NK-92 (cell line): ENCODE data around the gene GAA.

Experiments used
- DNase-seq: peaks from one replicate; lab custom pipeline; 2025; ENCODE audit not compliant: unreplicated experiment; lab: John Stamatoyannopoulos, UW

The GAA gene

DNA sequence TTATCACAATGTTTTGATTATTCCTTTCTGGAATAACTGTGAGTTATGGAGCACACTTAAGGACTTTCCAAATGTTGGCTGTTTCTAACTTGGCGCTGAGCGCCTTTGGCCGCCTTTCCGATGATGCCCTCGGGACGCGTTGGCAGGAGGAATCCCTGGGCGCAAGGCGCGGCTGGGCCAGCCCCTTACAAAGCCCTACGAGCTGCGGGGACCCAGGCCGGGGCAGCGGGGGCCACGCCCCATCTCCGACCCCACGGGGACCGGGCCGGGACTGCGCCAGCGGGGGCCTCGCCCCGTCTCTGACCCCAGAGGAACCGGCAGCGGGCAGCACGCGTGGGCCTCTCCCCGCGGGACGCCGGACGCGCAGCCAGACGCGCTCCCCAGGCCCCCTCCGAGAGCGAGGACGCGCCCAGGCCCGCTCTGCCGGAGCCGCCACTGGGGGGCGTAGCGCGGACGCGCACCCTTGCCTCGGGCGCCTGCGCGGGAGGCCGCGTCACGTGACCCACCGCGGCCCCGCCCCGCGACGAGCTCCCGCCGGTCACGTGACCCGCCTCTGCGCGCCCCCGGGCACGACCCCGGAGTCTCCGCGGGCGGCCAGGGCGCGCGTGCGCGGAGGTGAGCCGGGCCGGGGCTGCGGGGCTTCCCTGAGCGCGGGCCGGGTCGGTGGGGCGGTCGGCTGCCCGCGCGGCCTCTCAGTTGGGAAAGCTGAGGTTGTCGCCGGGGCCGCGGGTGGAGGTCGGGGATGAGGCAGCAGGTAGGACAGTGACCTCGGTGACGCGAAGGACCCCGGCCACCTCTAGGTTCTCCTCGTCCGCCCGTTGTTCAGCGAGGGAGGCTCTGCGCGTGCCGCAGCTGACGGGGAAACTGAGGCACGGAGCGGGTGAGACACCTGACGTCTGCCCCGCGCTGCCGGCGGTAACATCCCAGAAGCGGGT is at the start of gene GAA:
TSS of gene GAA (plus strand) at position 571 of the 935 bp plus-strand sequence. CDS start 3,006 bp downstream, outside the sequence.
- peak; percentile 53 for DNase-seq

DNA sequence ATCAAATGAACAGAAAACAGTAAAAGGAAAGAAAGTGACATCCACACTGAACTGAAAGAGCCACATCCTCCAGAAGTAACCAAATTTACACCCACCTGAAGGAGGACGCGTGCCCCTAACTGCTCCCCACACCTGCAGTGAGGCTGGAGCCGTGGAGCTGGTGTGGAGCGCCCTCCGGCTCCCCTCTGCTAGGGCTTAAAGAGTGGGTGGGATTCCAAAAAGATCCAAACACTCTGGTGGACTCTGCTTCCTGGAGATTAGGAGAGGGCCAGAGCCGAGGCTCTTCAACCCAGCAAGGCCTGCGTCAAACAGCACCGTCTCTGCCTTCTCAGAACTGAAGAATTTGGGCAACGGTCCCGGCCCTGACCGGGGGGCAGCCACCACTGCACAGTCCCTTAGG is 49.7 kb upstream of the GAA start:
- no peak for DNase-seq

DNA sequence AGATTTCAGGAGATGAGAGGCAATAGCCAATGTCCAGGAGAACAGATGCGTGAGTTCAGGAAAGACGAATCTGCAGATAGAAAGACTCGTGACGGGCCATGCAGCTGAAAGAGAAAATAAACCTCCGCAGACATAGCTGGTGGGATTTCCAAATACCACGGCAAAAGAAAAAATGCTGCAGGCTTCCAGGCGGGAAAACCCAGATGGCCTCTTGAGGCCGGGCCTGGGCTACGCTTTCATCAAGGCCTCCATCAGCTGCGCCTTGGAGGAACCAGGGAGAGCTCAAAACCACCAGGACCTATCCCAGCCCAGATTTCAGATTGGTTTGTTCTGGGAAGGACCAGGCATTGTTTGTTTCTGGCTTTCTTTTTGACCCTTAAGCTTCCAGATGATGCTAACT is 48.3 kb upstream of the GAA start:
- no peak for DNase-seq

DNA sequence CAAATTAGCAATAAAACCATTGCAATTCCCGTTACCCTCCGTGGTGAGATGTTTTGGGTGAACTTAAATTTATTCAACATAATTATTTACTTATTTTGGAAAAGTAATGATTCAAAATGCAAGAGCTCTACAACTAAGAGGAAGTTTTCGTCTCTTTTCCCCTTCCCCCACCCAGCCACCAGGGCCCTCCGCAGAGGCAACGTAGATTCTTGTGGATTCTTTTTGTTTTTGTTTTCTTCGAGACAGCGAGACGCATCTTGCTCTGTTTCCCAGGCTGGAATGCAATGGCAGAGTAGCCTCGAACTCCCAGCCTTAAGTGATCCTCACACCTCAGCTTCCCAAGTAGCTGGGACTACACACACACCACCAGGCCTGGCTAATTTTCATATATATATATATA is 45.8 kb upstream of the GAA start:
- DNase-seq, result no peak

DNA sequence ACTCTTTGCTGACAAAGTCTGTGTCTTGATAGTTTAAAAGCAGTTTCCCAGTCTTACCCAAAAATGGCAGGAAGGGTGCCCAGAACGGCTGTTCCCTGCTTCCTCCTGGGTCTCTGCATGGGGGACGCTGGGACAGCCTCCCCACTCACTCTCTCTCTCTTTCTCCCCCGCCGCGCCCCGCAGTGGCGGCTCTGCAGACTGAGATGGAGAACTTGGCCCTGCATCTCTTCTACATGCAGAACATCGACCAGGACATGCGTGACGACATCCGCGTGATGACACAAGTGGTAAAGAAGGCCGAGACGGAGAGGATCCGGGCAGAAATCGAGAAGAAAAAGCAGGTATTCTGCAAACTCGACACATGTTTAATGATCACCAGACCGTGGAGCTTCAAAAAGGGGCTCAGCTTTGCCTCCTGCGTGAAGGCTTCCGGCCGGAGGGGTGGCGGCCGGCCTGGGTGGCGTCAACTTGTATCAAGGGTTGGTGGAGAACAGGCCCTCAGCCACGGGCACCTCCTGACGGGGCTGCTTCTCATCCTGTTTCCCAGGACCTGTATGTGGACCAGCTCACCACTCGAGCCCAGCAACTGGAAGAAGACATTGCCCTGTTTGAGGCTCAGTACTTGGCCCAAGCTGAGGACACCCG is 42.9 kb upstream of the GAA start:
- no peak for DNase-seq

DNA sequence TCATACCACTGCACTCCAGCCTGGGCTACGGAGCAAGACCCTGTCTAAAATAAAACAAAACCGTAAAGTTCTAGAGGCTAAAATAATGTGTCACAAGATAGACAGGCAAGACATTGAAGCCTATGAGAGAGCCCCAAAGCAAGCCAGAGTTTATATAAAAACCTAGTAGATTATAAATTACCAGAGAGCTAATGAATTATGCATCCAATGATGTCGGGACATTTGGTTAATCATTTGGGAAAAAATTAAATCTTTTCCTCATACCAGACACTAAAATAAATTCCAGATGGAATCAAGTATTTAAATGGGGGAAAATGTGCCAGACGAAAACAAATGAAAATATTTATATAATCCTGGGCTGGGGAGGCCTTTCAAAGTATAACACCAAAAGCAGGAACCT is 40.7 kb upstream of the GAA start:
- no peak for DNase-seq

DNA sequence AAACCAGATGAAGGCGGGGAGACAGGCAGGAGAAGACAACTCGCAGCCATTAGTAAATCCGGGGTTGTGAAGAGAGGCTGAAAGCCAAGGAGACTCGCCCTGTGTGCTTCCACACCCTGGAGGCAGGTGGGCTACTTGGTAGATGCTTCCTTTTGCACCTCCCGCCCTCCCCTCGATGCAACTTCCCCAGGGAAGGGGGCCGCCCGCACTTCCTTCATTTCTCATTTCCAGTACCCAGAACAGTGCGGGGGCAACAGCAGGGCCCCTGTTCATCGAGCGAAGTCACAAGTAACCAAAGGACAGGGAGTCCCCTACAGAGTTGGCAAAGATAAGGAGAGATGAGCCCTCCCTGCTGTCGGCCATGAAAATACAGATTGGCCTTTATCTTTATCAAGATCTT is 40.0 kb upstream of the GAA start:
- DNase-seq, result no peak

DNA sequence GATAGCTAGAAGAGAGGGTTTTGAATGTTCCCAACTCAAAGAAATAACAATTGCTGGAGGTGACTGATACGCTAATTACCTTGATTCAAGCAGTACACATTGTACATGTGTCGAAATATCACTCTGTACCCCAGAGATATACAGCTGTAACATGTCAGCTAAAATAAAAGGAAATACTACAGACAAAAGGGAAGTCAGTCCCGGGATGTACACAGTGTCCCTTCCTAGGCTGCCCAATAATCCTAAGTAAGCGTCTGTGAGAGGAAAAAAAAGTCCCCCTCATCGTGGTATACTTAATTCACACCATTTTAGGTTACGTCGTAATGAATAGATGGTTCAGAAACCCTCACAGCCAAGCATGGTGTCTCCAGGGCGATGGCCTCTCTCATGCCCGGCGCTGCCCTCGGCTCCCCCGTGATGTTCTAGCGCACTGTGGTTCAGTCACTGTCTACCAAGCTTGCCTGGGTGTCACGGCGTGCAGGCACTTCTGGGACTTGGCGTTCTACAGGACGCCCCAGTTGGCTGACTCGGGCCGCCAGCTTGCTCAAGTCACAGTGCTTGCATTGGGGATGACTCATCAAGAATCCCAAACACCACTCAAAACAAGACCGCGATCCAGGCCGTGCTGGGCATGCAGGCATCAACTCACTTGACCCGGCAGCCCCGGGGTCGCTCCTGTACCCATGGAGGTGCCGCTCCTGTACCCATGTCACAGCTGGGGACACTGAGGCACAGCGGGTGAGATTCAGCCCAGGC is 37.4 kb upstream of the GAA start:
- no peak for DNase-seq

DNA sequence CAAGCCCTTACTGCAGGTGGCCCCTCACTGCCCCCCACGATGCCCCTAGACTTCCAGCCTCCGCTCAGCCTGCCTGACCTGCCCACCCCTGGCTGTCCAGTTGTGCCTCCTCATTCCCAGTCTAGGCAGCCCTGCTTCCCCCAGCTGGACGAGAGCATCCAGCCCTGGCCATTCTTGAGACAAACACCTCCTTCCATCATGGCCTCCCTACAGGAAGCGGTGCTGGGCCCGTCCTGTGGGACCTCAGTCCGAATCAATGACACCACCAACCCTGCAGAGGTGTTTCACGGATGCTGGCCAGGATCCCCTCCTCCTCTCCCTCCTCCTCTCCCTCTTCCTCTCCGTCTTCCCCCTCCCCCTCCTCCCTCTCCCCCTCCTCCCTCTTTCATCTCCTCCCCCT is 36.7 kb upstream of the GAA start:
- no peak for DNase-seq

DNA sequence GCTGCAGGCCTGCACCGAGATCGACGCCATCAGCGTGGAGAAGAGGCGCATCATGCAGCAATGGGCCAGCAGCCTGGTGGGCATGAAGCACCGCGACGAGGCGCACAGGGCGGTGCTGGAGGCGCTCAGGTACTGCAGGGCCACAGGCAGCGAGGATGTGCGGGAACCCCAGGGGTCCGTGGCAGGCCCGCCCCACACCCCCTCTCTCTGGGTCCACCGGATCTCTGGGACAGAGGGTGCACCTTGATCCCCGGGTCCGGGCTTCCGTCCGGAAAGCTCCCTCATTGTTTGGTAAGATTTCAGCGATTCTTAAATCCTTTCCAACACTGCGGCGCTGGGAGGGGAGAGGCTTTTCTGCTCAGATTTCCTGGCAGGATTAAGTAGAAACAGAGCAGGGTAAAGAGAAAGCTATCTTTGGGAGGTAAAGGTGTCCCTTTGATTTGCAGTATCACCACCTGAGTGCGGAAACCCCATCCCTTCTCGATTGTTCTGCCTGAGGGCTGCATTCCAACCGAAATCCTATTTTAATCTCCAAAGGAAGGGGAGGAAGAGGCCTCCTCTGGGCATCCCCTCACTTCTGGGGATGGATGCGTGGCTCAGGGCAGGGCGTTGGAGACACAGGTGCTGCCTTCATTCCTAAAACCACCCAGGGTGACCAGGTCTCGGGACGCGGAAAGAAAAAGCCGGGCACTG is 35.8 kb upstream of the GAA start:
- DNase-seq, result no peak

DNA sequence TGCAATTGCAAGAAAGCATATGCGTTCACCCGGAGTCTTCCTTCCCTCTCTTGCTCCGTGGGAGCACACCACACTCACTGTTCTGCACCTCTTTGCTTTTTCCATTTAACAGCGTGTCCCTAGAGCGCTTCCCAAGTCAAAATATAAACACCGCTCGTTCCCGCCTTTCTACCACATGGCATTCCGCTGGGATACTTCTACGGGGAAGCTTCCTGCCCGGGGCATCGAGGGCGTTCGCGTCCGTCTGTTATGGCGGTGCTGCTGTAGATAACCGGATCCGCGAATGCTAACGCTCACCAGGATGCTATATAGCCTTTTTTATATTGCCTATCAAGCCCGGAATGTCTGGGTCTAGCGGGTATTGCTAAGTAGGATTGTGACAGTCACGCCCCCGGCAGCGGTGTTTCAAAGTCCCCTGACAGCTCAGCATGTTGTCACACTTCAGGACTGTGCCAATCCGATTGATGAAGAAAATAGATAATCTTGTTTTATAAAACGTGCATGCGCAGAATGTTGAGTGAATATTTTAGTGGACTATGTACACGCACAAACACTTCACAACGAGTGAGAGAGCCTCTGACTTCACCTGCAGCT is 33.9 kb upstream of the GAA start:
- DNase-seq, result no peak

DNA sequence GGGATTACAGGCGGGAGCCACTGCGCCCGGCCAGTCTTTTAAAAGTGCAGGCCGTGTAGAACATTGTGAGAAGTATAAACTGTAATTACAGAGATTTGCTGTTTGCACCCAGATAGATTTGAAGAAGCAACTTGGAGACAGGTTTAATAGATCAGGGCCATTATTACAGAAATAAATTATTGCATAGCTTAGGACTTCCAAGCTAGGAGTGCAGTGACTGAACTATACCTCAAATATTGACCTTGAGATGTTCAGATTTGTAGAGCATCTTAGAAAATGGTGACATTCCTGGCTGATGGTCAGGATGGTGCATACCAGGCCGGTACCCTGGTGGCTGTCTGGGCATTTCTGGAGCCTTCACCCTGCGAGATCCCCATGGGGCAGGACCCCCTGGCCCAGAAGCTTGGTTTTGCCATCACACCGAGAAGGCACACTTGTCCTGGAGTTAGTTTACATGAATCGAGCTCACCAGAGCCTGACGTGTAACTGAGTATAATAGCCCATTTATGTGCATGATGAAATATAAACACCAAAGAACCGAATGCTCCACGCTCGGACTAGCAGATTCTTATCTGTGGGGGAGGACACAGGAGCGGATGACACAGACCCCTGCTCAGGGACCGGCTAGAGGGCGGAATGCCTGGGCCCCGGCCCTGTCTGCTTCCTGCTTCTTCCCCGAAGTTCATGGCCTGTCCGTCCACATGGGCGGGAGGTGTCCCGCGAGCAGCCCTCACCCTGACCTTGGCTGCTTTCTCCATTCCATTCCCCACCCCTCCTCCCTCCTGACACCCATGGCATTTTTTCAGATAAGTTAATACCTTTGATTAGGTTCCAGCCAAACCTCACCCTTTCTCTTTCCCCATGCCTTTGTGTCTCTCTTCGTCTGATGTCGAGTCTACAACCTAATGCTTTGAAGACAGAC is 32.8 kb upstream of the GAA start:
- DNase-seq, result no peak

DNA sequence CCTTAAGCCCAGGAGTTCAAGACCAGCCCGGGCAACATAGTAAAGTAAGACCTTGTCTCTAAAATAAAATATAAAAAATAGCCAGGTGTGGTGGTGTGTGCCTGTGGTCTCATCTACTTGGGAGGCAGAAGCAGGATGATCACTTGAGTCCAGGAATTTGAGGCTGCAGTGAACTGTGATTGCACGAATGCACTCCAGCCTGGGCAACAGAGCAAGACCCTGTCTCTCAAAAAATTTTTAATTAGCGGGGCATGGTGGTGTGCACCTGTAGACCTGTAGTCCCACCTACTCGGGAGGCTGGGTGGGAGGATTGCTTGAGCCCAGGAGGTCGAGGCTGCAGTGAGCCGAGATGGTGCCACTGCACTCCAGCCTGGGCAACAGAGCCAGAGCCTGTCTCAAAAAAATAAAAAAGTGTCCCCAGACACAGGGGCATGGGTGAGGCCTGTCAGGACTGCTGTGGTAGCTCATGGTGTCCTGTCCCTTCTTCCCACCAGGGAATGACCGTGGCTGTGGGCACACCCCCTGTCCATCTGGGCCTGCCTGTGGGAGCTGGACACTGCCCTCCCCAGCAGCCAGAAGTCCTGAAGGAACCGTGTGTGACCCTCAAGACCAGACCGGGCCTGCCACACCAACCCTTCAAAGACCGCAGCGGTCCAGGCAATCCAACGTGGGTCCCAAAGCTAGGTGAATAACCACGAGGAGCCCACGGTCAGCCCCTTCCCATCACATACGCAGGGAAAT is 30.8 kb upstream of the GAA start:
- no peak for DNase-seq

DNA sequence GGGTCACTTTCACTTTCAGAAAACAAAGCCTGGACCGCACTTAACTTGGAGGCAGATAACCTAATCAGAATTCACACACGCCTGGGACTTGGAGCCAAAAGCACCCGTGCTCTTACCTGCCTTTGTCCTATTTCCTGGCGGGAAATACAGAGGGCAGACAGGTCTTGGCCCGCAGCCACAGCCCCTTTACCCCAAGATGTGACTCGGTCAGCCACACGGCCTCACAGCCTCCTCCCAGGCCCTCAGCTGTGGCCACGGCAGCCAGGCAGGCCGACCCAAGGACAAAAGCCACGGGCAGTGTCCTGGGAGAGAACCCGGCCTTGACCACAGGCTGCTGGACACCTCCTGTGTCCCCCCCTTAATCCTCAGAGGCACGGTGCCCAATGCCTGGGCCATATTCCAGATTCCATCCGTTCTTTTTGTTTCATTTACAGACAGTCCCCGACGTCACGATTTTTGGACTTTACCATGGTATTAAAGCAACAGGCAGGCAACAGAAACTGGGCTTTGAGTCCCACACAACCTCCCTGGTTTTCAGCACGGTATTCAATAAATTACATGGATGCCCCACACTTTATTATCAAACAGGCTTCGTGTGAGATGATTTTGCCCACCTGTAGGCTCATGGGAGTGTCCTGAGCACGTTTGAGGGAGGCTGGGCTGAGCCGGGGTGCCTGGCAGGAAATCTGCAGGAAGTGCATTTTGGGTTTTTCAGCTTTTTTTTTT is 30.1 kb upstream of the GAA start:
- DNase-seq, result no peak

DNA sequence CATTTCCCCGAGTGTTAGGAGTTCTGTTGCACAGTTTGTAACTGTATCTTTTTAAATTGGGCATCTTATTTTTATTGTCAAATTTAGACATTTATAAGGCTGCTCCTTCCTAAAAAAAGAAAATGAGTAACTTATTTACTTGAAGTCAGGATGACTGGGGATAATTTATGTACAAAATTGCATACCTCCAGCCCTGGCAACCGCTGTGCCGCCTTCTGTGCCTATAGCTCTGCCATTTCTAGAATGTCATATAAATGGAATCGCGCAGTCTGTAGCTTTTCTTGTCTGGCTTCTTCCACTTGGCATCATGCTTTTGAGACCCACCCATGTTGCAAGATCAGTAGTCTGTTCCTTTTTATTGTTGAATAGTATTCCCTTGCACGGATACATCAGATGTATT is 29.0 kb upstream of the GAA start:
- DNase-seq, result no peak

DNA sequence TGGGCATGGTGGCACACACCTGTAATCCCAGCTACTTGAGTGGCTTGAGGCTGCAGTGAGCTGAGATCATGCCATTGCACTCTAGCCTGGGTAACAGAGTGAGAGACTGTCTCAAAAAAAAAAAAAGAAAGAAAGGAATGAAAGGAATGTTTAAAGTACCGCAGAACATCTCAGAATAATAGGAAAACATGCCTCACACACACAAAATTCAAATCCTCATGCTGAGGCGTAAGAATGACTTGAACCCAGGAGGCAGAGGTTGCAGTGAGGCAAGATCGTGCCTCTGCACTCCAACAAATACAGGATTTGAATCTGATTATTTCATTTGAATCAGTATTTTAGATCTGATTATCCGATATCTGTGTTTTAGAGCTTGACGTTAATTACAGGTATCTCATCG is 21.3 kb upstream of the GAA start:
- no peak for DNase-seq

DNA sequence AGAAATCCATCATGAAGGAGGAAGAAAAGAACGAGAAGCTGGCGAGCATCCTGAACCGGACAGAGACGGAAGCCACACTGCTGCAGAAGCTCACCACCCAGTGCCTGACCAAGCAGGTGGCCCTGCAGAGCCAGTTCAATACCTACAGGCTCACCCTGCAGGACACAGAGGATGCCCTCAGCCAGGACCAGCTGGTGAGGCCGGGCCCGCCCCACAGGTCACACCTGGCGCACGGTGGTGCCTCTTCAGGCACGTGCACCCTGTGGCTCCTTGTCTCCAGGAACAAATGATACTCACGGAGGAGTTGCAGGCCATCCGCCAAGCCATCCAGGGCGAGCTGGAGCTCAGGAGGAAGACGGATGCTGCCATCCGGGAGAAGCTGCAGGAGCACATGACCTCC is 19.8 kb upstream of the GAA start:
- DNase-seq, result no peak

DNA sequence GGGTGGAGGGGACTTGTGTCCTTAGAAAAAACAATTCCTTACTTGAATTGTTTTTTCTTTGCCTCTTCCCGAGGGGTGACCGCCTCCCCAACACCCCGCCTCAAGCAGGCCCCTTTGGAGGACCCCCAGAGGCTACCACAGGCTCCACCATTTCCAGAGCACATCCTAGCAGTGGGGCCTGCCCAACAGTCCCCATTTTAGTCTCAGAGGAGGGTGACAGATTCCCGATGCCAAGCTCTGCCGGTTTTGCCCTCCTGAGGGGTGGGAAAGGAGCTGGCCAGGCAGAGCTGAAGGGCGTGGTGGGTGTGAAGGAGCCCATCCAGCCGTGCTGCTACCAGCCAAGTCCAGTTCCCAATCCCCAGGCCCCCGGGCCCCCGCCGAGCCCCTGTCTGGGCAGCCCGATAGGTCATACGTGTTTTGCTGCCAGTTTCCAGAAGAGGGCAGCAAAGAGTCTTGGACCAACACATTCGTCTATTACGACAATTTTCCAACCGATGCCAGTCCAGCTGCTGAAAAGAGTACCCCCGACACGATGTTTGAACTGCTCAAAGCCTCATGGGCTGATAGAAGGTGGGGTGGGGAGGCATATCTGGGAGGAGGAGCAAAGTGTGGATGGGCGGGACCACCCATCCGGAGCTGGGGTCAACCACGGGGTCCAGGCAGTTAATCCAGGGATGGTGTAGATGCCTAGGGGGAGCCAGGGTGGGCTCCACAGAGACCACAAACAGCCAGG is 18.8 kb upstream of the GAA start:
- no peak for DNase-seq
